Effector memory CD8-positive, alpha-beta T cell (primary cell): ENCODE data around the gene A1CF.
"Not testable (repeated sequence)": the region's sequence is repeated elsewhere in the genome, so short reads cannot be mapped to it uniquely, and the experiment has no call there.

Source experiments
- ATAC-seq: fragments of 150-1000 bp; cut with Tn5 transposase; replicated peaks from 2 replicates; pipeline ENCODE4 v1.10.0; 2021; ENCODE audit warnings: mild to moderate bottlenecking, moderate library complexity
- DNase-seq, 3 experiments: peaks; one replicate each; pipeline ENCODE4 v3.0.0; 2021
- H3K27ac Mint-ChIP-seq, 2 donors: one replicate each; pipeline ENCODE4 v1.8.0; 2022; ENCODE audit warnings: mild to moderate bottlenecking in 2 of 2, mixed read lengths in 2 of 2, moderate library complexity in 2 of 2
- H3K27me3 Mint-ChIP-seq, 2 donors: one replicate each; pipeline ENCODE4 v1.8.0; 2022; ENCODE audit warnings: mixed read lengths in 2 of 2
- H3K36me3 Mint-ChIP-seq: one replicate; pipeline ENCODE4 v1.8.0; 2022; ENCODE audit warnings: mild to moderate bottlenecking, moderate library complexity, mixed read lengths; ENCODE audit not compliant: insufficient read depth
- H3K4me1 Mint-ChIP-seq, 2 donors: one replicate each; pipeline ENCODE4 v1.8.0; 2022; ENCODE audit warnings: low read depth in 2 of 2, mixed read lengths in 2 of 2
- H3K4me3 Mint-ChIP-seq, 2 donors: one replicate each; pipeline ENCODE4 v1.8.0; 2022; ENCODE audit warnings: mild to moderate bottlenecking in 2 of 2, mixed read lengths in 2 of 2, moderate library complexity in 2 of 2
- H3K9me3 Mint-ChIP-seq, 2 donors: one replicate each; pipeline ENCODE4 v1.8.0; 2022; ENCODE audit warnings: mixed read lengths in 2 of 2
- total RNA-seq, 9 experiments: gene quantifications; one replicate each; lab custom pipeline; 2026; lab: John Stamatoyannopoulos, UW

A1CF gene, protein sequence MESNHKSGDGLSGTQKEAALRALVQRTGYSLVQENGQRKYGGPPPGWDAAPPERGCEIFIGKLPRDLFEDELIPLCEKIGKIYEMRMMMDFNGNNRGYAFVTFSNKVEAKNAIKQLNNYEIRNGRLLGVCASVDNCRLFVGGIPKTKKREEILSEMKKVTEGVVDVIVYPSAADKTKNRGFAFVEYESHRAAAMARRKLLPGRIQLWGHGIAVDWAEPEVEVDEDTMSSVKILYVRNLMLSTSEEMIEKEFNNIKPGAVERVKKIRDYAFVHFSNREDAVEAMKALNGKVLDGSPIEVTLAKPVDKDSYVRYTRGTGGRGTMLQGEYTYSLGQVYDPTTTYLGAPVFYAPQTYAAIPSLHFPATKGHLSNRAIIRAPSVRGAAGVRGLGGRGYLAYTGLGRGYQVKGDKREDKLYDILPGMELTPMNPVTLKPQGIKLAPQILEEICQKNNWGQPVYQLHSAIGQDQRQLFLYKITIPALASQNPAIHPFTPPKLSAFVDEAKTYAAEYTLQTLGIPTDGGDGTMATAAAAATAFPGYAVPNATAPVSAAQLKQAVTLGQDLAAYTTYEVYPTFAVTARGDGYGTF
- 0 to 0.06 (median 0) reads per million in 9 experiments for total RNA-seq

DNA sequence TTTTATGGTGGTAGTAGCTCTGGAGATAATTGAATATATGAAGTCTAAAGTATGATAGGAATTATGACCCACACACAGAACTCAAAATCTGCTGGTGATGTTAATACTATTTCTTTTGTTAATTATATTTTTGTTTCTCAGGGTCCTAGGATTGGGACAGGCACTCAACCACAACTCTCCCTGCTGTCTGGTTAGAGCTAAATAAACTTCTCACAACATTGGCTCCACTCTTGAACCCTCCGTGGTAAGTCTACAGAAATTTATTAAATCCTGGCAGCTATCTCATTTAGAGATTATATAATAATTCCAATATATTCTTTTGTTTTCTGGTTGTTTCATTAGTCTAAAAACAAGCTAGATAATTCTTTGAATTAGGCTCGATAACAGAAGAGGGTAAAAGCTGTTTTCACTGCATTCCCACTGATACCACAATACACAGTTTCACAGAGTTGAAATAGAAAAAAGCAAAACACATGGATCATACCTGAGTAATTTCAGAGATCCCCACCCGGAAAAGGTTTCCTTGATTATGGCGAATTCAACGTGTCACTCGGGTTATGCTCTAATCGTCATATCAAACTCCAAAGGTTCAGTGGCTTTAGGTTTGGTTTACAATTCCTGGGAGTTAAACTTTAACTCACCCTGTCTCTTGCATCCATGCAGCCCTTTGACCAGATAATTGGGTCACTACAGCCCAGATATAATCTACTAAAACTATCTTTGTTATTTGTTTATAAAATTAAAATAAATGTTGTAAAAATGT lies at the start of gene A1CF:
Gene A1CF (minus strand): TSS at position 531 of the 763 bp plus-strand sequence. CDS start 25,687 bp downstream, outside the sequence.
- no peaks in the 10 kb centered on the region for H3K36me3 Mint-ChIP-seq
- peaks cover 26 to 40% of the 10 kb centered on the region in 2 donors for H3K27me3 Mint-ChIP-seq
- ATAC-seq = no peak
- H3K4me1 Mint-ChIP-seq = no peaks in the 10 kb centered on the region
- H3K9me3 Mint-ChIP-seq = no peaks in the 10 kb centered on the region
- DNase-seq = no peak
- H3K4me3 Mint-ChIP-seq = no peak within 1 kb of the TSS
- H3K27ac Mint-ChIP-seq = no peak within 1 kb of the TSS

DNA sequence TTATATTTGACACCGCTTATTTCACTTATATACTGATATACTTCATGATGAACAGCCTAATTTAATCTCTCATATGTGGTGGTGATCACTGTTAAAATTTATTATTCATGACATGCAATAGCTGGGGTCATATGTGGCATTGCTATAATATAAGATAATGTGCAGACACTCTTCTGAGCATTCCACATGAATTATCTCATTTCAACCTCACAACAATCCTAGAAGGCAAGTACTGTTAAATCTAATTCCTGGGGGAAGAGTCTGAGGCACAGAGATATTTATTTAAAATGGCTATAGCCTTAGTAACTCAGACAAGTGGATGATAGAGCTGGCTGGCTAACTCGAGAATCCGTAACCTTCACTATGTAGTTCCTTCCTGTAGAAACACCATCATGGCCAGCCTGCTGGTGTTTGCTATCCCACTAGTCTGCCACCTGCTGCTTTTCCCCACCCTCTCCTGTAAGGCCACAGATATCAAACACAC lies 46.6 kb upstream of the A1CF start:
- Mint-ChIP-seq H3K4me1 (no peaks in the 10 kb centered on the region), H3K4me3 (no peak overlapping the region), H3K9me3 (no peaks in the 10 kb centered on the region), H3K36me3 (no peaks in the 10 kb centered on the region), H3K27ac (no peak overlapping the region), H3K27me3 (peaks cover 0 to 29% of the 10 kb centered on the region in 2 donors)
- ATAC-seq (no peak), DNase-seq (no peak)

DNA sequence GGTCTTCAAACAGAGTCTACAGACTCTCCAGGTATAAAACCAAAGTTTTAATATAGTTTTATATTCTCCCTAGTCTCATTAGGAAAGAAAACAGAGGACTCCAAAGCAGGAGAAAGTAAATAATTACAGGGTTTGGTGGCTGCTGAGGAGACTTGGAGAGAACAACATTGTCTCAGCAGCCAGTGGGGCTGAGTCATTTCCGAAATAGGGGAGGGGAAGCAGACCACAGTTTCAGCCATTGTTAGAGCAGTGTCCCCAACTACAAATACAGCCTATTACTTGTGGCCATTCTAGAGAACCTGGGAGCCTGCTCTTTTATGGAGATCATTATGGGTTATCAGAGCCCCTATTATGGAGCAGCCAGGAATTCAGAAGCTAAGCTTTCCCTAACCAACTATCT lies 44.2 kb upstream of the A1CF start:
- Mint-ChIP-seq H3K4me1 (no peaks in the 10 kb centered on the region), H3K9me3 (no peaks in the 10 kb centered on the region), H3K4me3 (no peak overlapping the region), H3K27ac (no peak overlapping the region), H3K36me3 (no peaks in the 10 kb centered on the region), H3K27me3 (peaks cover 2 to 33% of the 10 kb centered on the region in 2 donors)
- DNase-seq (no peak), ATAC-seq (no peak)

DNA sequence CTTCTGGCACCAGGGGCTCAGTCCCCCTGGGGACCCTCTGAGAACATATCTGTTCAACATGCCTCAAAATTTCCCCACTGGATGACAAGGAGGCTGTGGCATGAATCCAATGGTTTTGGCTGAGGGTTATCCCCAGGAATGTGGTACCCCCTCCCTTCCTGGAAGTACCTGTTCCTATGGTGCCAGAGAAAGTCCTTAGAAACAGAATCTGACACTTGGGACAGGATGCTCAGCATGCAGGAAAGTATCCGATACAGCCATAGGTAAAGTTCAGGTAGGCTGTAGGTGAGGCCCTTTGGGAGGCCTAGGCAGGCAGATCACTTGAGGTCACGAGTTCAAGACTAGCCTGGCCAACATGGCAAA lies 42.7 kb upstream of the A1CF start:
- Mint-ChIP-seq H3K4me1 (no peaks in the 10 kb centered on the region), H3K27ac (no peak overlapping the region), H3K4me3 (no peak overlapping the region), H3K27me3 (peaks cover 14 to 28% of the 10 kb centered on the region in 2 donors), H3K9me3 (peaks cover 6 to 9% of the 10 kb centered on the region in 2 donors), H3K36me3 (no peaks in the 10 kb centered on the region)
- DNase-seq = no peak
- no peak for ATAC-seq

DNA sequence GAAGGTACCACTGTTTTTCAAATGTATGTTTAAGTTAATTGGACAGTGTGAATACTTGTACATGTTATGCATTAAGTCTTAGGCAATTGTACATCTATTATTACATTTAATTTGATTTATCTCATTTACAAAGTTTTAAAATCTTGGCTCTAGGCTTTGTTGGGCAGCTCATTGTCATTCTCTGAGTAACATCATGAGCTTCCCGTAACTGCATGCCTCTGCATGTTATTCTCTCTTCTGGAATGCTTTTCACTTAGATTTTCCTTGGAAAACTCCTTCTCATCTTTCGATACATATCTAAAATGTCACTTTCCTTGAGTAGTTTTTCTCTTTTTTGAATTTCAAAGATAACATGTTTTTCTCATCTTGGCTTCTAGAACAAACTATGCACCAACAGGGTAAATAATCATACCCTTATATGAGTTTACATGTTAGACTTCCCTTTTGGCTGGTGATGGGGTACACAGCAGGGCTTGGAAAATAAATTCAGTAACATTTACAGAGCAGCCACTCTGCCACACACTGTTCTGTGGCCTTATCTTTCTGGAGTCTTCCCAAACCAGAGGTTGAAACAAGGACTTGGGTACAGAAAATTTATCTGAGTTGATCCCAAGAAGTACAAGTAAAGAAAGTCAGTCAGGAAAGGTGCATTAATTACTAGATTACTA lies 42.2 kb upstream of the A1CF start:
- H3K4me3 Mint-ChIP-seq = no peak overlapping the region
- no peaks in the 10 kb centered on the region for H3K4me1 Mint-ChIP-seq
- H3K27me3 Mint-ChIP-seq = peaks cover 14 to 28% of the 10 kb centered on the region in 2 donors
- no peak overlapping the region for H3K27ac Mint-ChIP-seq
- H3K9me3 Mint-ChIP-seq = peaks cover 6 to 9% of the 10 kb centered on the region in 2 donors
- ATAC-seq (no peak), DNase-seq (no peak)
- no peaks in the 10 kb centered on the region for H3K36me3 Mint-ChIP-seq

DNA sequence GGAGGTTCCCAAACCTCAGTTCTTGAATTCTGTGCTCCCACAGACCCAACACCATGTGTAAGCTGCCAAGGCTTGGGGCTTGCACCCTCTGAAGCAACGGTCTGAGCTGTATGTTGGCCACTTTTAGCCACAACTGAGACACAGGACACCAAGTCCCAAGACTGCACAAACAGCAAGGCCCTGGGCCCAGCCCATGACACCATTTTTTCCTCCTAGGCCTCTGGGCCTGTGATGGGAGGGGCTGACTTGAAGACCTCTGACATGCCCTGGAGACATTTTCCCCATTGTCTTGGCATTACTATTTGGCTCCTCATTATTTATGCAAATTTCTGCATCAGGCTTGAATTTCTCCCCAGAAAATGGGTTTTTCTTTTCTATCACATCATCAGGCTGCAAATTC lies 38.0 kb upstream of the A1CF start:
- not testable (repeated sequence) for H3K27ac Mint-ChIP-seq

DNA sequence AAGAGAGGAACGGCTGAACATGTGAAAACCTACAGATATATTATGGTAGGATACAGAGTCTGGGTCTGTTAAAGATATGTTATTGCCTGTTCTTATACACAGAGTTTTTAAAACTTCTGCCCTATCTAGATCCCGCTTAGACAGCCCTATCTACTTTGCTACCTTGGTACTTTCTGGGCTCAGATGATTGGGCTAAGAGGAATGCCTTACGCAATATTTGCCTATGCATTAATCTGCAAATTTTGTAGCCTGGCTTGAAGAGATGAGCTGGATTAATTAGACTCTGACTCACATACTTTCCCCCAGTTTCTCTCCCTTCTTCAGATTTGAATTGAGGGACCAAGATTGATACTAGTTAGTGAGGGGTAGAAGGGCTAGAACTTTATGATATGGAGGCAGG lies 33.6 kb upstream of the A1CF start:
- H3K4me3 Mint-ChIP-seq = no peak overlapping the region
- no peak for DNase-seq
- no peaks in the 10 kb centered on the region for H3K36me3 Mint-ChIP-seq
- H3K9me3 Mint-ChIP-seq = peaks cover 4 to 7% of the 10 kb centered on the region in 2 donors
- H3K4me1 Mint-ChIP-seq = no peaks in the 10 kb centered on the region
- H3K27me3 Mint-ChIP-seq = peaks cover 6 to 20% of the 10 kb centered on the region in 2 donors
- H3K27ac Mint-ChIP-seq = no peak overlapping the region
- no peak for ATAC-seq

More for the DNA sequence above, 38.0 kb upstream of the A1CF start:
- DNase-seq, H3K4me1 Mint-ChIP-seq, H3K4me3 Mint-ChIP-seq, H3K9me3 Mint-ChIP-seq, H3K36me3 Mint-ChIP-seq, ATAC-seq: not testable (repeated sequence)
- H3K27me3 Mint-ChIP-seq = peaks cover 14 to 31% of the 10 kb centered on the region in 2 donors

DNA sequence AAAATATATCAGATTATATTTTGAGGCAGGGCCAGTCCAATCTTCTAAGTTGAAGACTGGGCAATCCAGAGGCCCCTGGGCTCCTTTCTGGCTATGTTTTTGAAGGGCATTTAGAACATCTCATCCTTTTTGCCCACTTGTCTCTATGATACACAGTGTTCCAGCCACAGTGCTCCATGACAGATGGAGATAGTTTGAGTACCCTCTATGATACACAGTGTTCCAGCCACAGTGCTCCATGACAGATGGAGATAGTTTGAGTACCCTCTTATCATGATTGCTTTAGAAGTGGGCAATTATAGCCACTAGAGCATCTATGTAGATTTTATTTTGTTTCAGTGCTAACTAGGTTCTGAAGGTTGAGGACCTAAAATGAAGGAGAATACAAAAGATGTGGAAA lies 33.1 kb upstream of the A1CF start:
- Mint-ChIP-seq H3K36me3 (no peaks in the 10 kb centered on the region), H3K27ac (no peak overlapping the region), H3K27me3 (peaks cover under 1 to 20% of the 10 kb centered on the region in 2 donors), H3K9me3 (peaks cover 0 to 4% of the 10 kb centered on the region in 2 donors), H3K4me3 (no peak overlapping the region), H3K4me1 (no peaks in the 10 kb centered on the region)
- ATAC-seq (no peak), DNase-seq (no peak)

DNA sequence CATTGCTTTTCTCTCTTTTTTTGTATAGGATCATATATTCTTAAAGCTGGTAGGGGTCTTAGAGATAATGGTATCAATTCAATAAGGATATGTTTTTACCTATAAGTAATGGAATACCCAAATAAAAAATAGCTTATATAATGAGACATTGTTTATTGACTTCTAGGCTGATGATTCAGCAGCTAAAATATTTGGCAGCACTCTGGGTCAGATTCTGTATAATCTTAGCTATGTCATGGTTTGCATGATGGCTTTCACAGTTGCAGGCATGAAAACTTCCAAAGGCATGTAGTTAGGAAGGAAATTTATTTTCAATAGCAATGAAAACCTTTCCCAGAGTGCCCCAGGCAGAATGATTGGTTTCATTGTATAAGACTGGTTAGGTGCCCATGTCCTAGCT lies 32.1 kb upstream of the A1CF start:
- Mint-ChIP-seq H3K27me3 (peaks cover 0 to 20% of the 10 kb centered on the region in 2 donors), H3K9me3 (peaks cover 0 to 4% of the 10 kb centered on the region in 2 donors), H3K27ac (no peak overlapping the region), H3K4me3 (no peak overlapping the region), H3K4me1 (no peaks in the 10 kb centered on the region), H3K36me3 (no peaks in the 10 kb centered on the region)
- ATAC-seq = no peak
- no peak for DNase-seq

DNA sequence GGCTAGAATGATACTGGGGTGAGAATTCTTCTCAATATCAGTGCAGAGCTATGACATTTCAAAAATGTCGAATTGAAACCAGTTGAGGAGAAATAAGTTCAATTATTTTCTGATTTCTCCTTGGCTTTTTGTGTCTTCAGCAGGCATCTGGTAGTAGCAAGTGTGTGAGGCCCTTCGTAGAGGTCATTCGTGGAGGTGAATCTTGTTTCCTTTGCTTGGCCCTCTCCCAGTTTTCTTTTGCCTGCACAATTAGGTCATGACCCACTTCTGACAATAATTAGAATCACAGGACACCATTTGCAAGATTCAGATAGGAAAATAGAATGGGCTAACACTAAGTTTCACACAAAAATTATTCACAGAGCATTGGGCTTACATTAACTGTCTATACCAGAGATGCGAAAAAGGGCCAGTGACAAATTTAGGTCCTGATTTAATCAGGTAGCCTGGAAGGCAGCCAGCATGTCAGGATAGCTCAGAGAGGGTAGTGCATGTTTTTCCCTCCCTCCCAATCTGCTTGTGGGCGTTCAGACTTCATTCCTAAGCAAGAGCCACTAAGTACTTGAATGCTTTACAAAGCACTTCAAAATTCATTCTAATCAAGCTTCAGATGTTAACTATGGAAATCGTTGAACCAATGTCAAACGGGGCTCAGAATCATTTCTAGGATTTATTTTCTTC lies 24.0 kb upstream of the A1CF start:
- no peak overlapping the region for H3K27ac Mint-ChIP-seq
- H3K36me3 Mint-ChIP-seq = no peaks in the 10 kb centered on the region
- H3K4me3 Mint-ChIP-seq = no peak overlapping the region
- no peak for DNase-seq
- H3K27me3 Mint-ChIP-seq = no peaks in the 10 kb centered on the region
- H3K9me3 Mint-ChIP-seq = peaks cover 0 to 1% of the 10 kb centered on the region in 2 donors
- no peaks in the 10 kb centered on the region for H3K4me1 Mint-ChIP-seq
- ATAC-seq = no peak

DNA sequence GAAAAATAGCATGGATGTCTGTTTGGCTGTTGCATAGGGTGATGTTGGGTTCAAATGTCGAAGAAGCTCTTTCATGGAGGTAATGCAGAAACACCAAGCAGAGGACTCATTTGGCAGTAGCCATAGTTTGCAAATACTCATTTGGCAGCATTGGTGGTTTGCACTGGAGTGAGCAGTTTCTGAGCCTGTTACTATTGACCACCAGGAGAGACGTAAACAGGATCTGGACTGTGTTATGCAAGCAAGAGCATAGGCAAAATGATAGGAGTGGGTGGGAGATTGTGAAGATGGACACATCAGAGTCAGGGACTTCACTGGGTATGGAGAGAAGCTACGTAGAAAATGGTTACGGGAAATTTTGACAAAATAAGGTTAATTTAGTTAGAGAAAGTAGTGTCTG lies 22.9 kb upstream of the A1CF start:
- H3K4me3 Mint-ChIP-seq = no peak overlapping the region
- DNase-seq = no peak
- H3K27me3 Mint-ChIP-seq = no peaks in the 10 kb centered on the region
- H3K36me3 Mint-ChIP-seq = no peaks in the 10 kb centered on the region
- H3K9me3 Mint-ChIP-seq = peaks cover 0 to 1% of the 10 kb centered on the region in 2 donors
- no peak overlapping the region for H3K27ac Mint-ChIP-seq
- no peaks in the 10 kb centered on the region for H3K4me1 Mint-ChIP-seq
- no peak for ATAC-seq

DNA sequence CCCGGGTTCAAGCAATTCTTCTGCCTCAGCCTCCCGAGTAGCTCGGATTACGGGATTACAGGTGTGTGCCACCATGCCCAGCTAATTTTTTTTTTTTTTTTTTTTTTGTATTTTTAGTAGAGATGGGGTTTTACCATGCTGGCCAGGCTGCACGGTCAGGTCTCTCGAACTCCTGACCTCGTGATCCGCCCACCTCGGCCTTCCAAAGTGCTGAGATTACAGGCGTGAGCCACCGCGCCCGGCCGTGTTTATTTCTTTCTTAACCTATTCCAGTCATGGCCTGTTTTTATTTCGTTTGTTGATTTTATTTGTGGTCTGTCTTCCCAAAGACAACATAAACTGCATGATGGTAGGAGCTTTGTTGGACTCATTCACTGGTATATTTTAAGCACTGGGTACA lies 20.4 kb upstream of the A1CF start:
- H3K27me3 Mint-ChIP-seq = peaks cover 6 to 15% of the 10 kb centered on the region in 2 donors
- H3K9me3 Mint-ChIP-seq, ATAC-seq, H3K4me3 Mint-ChIP-seq, H3K36me3 Mint-ChIP-seq, DNase-seq, H3K4me1 Mint-ChIP-seq, H3K27ac Mint-ChIP-seq: not testable (repeated sequence)

DNA sequence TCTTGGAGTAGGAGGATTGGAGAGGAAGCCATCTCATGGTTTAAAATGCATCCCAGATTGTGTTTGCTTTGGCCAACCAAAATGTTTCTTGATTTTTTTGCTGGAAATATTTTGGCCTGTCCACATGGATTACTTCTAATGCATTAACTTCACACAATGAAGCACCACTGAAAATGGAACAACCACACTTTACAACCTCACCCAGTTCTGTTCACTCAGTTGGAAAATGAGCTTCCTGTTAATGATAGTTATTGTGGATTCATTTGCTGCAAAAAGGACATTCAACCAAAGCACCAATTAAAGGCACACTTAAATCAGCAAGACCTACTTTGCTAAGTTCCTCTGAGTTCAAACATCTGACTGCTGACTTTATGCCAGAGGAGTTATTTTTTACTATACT lies 11.3 kb upstream of the A1CF start:
- DNase-seq (no peak), ATAC-seq (no peak)
- Mint-ChIP-seq H3K9me3 (no peaks in the 10 kb centered on the region), H3K27ac (no peak overlapping the region), H3K4me3 (no peak overlapping the region), H3K27me3 (peaks cover 36 to 38% of the 10 kb centered on the region in 2 donors), H3K36me3 (no peaks in the 10 kb centered on the region), H3K4me1 (no peaks in the 10 kb centered on the region)
